ENCODE data around the gene IMPA2. TPM values are rescaled to one million over a fixed set of nuclear protein-coding genes. Genes with fewer than 3 reads are reported as not detected.
"Not testable (repeated sequence)": the region's sequence is repeated elsewhere in the genome, so short reads cannot be mapped to it uniquely, and the experiment has no call there.

The IMPA2 gene
- total RNA-seq, 1 experiment from 2014 or later, result 113 TPM

GRCh38 chr18:12068950-12069320 is 87.6 kb downstream of the IMPA2 start:
- DNase-seq (ENCODE audit: low spot score), result no peak
- Mint-ChIP-seq H3K9me3 (no peaks in the 10 kb centered on the region), H3K4me3 (no peak overlapping the region), H3K27me3 (ENCODE audit: low read depth) (no peaks in the 10 kb centered on the region), H3K4me1 (no peaks in the 10 kb centered on the region), H3K36me3 (no peaks in the 10 kb centered on the region), H3K27ac (no peak overlapping the region)
- no peak for ATAC-seq
- CTCF ChIA-PET, result interaction anchor here (0.6 to 1.3 kb wide), 4 partner anchors 30 to 413 kb away, joined by 3 to 5 read pairs (median 4); no protein-coding TSS in a partner anchor
- POLR2A ChIA-PET, result no interaction called here
- TF ChIP-seq ZSCAN18 (CRISPR knock-in tag; IDR thresholded peaks at IDR 0.05), result no peak

GRCh38 chr18:12071066-12071465 is 89.8 kb downstream of the IMPA2 start:
- POLR2A ChIA-PET; H3K36me3 Mint-ChIP-seq; DNase-seq (ENCODE audit: low spot score); CTCF ChIA-PET; H3K9me3 Mint-ChIP-seq; H3K27ac Mint-ChIP-seq; H3K4me1 Mint-ChIP-seq; H3K4me3 Mint-ChIP-seq; ATAC-seq: not testable (repeated sequence)
- H3K27me3 Mint-ChIP-seq (ENCODE audit: low read depth), result peaks cover 16% of the 10 kb centered on the region

GRCh38 chr18:12072996-12073395 is 91.7 kb downstream of the IMPA2 start:
- Mint-ChIP-seq H3K4me3 (no peak overlapping the region), H3K27ac (no peak overlapping the region), H3K9me3 (no peaks in the 10 kb centered on the region), H3K36me3 (no peaks in the 10 kb centered on the region), H3K4me1 (peaks cover 9% of the 10 kb centered on the region), H3K27me3 (ENCODE audit: low read depth) (peaks cover 28% of the 10 kb centered on the region)
- TF ChIP-seq NR2C2 (CRISPR knock-in tag; IDR thresholded peaks at IDR 0.05) (no peak), CREM (CRISPR knock-in tag; IDR thresholded peaks at IDR 0.05) (no peak), ERG (CRISPR knock-in tag; IDR thresholded peaks at IDR 0.05) (no peak), ZNF423 (CRISPR knock-in tag; IDR thresholded peaks at IDR 0.05) (no peak), STAT6 (CRISPR knock-in tag; conservative IDR thresholded peaks at IDR 0.05; ENCODE audit: low read depth) (no peak), TEAD4 (CRISPR knock-in tag; IDR thresholded peaks at IDR 0.05) (no peak), RELA (CRISPR knock-in tag; IDR thresholded peaks at IDR 0.05; ENCODE audit: borderline replicate concordance) (no peak), TP53 (CRISPR knock-in tag; IDR thresholded peaks at IDR 0.05) (no peak), RORB (CRISPR knock-in tag; IDR thresholded peaks at IDR 0.05) (no peak), ZNF281 (CRISPR knock-in tag; IDR thresholded peaks at IDR 0.05) (no peak), SP1 (CRISPR knock-in tag; conservative IDR thresholded peaks at IDR 0.05) (no peak)
- CTCF ChIA-PET, result no interaction called here
- POLR2A ChIA-PET, result no interaction called here
- ATAC-seq, result no peak
- no peak for DNase-seq (ENCODE audit: low spot score)

- no peak overlapping the region for H3K27ac Mint-ChIP-seq
- H3K36me3 Mint-ChIP-seq, result no peaks in the 10 kb centered on the region
- DNase-seq (ENCODE audit: low spot score) (no peak), ATAC-seq (no peak)
- peaks cover 9% of the 10 kb centered on the region for H3K4me1 Mint-ChIP-seq
- H3K9me3 Mint-ChIP-seq, result no peaks in the 10 kb centered on the region
- POLR2A ChIA-PET, result no interaction called here
- H3K27me3 Mint-ChIP-seq (ENCODE audit: low read depth), result peaks cover 28% of the 10 kb centered on the region
- CTCF ChIA-PET, result interaction anchor here (1.3 to 1.5 kb wide), 3 partner anchors 47 to 172 kb away, joined by 3 to 5 read pairs (median 4); no protein-coding TSS in a partner anchor
- no peak overlapping the region for H3K4me3 Mint-ChIP-seq
- no peak for TF ChIP-seq HMGA2 (CRISPR knock-in tag; IDR thresholded peaks at IDR 0.05)
- no peak for TF ChIP-seq GTF2I (CRISPR knock-in tag; conservative IDR thresholded peaks at IDR 0.05)
- TF ChIP-seq NR1H2 (CRISPR knock-in tag; IDR thresholded peaks at IDR 0.05), result no peak
- no peak for TF ChIP-seq OVOL2 (CRISPR knock-in tag; IDR thresholded peaks at IDR 0.05; ENCODE audit: borderline replicate concordance)
- TF ChIP-seq CDX4 (CRISPR knock-in tag; IDR thresholded peaks at IDR 0.05; ENCODE audit: borderline replicate concordance), result no peak
- TF ChIP-seq ZNF423 (CRISPR knock-in tag; IDR thresholded peaks at IDR 0.05), result no peak
- no peak for TF ChIP-seq E2F4 (CRISPR knock-in tag; IDR thresholded peaks at IDR 0.05; ENCODE audit: borderline replicate concordance, low read depth)
Observed at GRCh38 chr18:12074736-12075135, 93.4 kb downstream of the IMPA2 start.

Measured in WTC11 (cell line).